GM18505 (cell line): ENCODE results near the gene DND1.
"Not testable (repeated sequence)": the region's sequence is repeated elsewhere in the genome, so short reads cannot be mapped to it uniquely, and the experiment has no call there.

ENCODE experiments used
- ATAC-seq: cut with Tn5 transposase; IDR thresholded peaks from one replicate; pipeline ENCODE4 v1.9.1; 2021; ENCODE audit not compliant: unreplicated experiment
- POLR2A ChIP-seq: IDR thresholded peaks from 4 replicates; pipeline ENCODE4 v1.6.1; 2011; ENCODE audit warnings: borderline replicate concordance; ENCODE audit not compliant: insufficient read depth, insufficient read length; ENCODE audit errors: extremely low read depth

The DND1 gene

GRCh38 chr5:140673187-140673976 lies at the start of gene DND1:
Gene DND1 (minus strand): TSS chr5:140673576. CDS start chr5:140673542, 34 bp downstream.
- TF ChIP-seq POLR2A: no peak
- ATAC-seq: no peak

DNA sequence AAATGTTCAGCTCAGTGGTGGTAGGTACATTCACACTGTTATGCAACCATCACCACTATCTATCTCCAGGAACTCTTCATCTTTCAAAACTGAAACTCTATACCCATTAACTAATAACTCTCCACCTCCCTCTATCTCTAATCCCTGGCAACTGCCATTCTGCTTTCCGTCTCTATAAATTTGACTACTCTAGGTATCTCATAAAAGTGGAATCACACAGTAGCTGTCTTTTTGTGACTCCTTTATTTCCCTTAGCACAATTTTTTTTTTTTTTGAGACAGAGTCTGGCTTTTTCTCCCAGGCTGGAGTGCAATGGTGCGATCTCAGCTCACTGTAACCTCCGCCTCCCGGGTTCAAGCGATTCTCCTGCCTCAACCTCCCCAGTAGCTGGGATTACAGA lies 48.0 kb upstream of the DND1 start:
- ATAC-seq: not testable (repeated sequence)

GRCh38 chr5:140720738-140721137 lies 47.4 kb upstream of the DND1 start:
- ATAC-seq: not testable (repeated sequence)

GRCh38 chr5:140718266-140718592 lies 44.9 kb upstream of the DND1 start:
- no peak for ATAC-seq
- no peak for TF ChIP-seq POLR2A

GRCh38 chr5:140716238-140716637 lies 42.9 kb upstream of the DND1 start:
- not testable (repeated sequence) for ATAC-seq

DNA sequence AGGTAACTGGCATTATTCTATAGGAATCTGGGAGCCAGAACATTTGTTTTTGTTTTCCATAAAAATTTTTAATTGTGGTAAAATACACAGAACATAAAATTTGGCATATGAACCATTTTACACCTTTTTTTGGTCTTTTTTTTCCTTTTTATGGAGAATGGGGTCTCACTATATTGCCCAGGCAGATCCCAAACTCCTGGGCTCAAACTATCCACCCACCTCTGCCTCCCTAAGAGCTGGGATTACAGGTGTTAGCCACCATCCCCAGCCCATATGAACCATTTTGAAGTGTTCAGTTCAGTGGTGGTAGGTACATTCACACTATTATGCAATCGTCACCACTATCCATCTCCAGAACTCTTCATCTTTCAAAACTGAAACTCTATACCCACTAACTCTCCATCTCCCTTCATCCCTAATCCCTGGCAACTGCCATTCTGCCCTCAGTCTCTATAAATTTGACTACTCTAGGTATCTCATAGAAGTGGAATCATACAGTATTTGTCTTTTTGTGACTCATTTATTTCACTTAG lies 40.3 kb upstream of the DND1 start:
- no peak for TF ChIP-seq POLR2A
- no peak for ATAC-seq

GRCh38 chr5:140711794-140712193 lies 38.4 kb upstream of the DND1 start:
- TF ChIP-seq POLR2A: no peak
- no peak for ATAC-seq

GRCh38 chr5:140710899-140711552 lies 37.6 kb upstream of the DND1 start:
- peak; percentile 85 for ATAC-seq
- peak; percentile 50 for TF ChIP-seq POLR2A

DNA sequence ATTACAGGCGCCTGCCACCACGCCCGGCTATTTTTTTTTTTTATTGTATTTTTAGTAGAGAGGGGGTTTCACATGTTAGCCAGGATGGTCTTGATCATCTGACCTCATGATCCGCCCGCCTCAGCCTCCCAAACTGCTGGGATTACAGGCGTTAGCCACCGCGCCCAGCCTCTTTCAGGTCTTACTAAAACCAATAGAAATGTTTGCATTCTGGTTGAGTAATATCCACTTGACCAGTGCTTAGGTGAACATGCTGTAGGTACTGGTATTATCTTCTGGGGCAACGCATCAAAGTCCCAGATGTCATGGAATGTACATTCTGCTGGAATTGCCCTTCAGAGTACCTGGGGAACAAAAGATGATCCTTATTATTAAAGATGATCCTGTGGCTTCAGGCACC lies 35.4 kb upstream of the DND1 start:
- not testable (repeated sequence) for ATAC-seq

DNA sequence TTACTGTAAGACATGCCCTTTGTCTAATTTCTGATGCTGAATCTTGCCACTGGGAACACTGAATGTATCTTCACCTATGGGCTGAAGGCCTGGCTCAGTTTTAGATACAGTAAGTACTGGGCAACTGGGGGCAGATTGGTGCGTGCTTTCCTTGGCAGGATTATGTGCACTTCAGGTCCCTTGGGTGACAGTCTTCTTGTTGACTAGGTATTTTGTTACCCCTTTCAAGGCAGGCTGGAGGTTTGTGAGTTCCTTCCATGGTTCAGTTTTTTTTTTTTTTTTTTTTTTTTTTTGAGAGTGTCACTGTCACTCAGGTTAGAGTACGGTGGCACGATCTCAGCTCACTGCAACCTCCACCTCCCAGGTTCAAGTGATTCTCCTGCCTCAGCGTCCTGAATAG lies 34.4 kb upstream of the DND1 start:
- no peak for TF ChIP-seq POLR2A
- ATAC-seq: no peak

DNA sequence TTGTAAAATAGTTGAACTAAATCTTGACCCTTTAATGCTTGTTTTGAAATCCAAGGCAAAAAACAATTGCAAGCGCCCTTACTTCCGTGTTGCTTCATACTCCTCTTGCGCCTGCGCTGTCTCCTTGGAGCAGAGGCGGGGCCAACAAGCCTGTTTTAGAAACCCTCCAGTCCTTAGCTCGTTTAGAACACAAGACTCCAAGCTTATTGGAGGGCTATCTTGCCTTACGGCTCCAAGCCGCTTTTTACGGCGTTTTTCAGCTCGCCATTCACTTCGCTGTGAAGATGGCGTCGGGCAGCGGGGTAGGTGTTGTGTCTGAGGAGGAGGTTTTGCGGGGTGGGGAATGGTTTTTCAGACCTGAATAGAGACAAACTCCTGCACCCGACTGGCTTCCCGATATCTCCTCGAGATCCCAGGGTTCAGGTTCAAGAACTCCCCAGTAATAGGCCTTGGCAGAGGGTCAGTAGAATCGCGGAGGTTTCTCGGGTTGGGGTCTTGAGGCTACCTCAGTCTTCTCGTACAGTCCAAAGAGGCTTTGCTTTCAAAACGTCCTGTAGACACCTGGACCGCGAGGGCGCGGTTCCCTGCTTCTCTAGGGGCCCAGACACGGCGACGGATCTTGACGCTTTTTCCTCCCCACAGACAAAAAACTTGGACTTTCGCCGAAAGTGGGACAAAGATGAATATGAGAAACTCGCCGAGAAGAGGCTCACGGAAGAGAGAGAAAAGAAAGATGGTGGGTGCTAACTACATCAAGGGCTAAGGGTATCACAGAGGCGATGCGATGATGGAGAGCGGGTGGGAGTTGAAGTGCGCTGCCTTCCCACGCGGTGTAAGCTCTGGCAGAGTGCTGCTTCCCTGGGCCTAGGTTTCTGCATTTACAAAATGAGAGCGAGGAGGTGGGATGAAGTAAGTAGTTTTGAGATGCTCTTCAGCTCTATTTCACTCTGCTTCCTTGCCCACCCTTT lies 27.1 kb upstream of the DND1 start, which contains the start of gene ZMAT2:
Gene ZMAT2 (plus strand): TSS at position 271 of the 968 bp plus-strand sequence. CDS start 14 bp downstream, at position 285.
- peak; percentile 87 for ATAC-seq
- peak; percentile 86 for TF ChIP-seq POLR2A

DNA sequence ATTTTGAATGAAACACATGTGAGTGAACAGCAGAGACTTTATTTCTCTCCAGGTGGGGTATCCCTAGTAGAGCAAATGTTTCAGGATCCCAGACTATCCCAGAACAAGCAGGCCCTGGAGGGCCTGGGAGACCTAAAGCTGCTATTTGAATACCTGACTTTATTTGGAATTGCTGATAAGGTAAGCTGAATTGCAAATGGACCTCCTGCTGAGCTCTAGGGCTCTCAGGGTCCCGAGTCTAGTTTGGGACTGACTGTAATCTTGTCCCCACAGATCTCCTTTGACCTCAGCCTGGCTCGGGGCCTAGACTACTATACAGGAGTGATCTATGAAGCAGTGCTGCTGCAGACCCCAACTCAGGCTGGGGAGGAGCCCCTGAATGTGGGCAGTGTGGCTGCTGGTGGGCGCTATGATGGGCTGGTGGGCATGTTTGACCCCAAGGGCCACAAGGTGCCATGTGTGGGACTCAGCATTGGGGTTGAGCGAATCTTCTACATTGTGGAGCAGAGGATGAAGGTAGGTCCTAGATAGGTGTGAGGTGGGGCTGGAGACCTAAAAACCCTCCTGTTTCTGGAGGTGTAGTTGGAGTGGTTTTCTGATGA lies 23.6 kb upstream of the DND1 start:
- TF ChIP-seq POLR2A: no peak
- ATAC-seq: no peak

GRCh38 chr5:140694276-140694675 lies 20.9 kb upstream of the DND1 start:
- no peak for TF ChIP-seq POLR2A
- no peak for ATAC-seq
